HUES48 (cell line): ENCODE data around the gene C2CD4C.

ENCODE experiments used
- H3K27ac ChIP-seq: one replicate; pipeline ENCODE4 v1.7.0; 2013; ENCODE audit warnings: low read depth, low read length, inconsistent platforms
- H3K27me3 ChIP-seq: 2 replicates; pipeline ENCODE4 v1.6.1; 2013; ENCODE audit warnings: mild to moderate bottlenecking, low read length; ENCODE audit not compliant: control insufficient read depth, insufficient read depth
- H3K36me3 ChIP-seq: 2 replicates; pipeline ENCODE4 v1.6.1; 2013; ENCODE audit warnings: low read length; ENCODE audit not compliant: control insufficient read depth, insufficient read depth
- H3K4me1 ChIP-seq: 2 replicates; pipeline ENCODE4 v1.6.1; 2013; ENCODE audit warnings: mild to moderate bottlenecking, low read length; ENCODE audit not compliant: control insufficient read depth, insufficient read depth
- H3K4me3 ChIP-seq: 2 replicates; pipeline ENCODE4 v1.5.1; 2013; ENCODE audit warnings: mild to moderate bottlenecking, low read depth, low read length
- H3K9ac ChIP-seq: 2 replicates; pipeline ENCODE4 v1.6.1; 2013; ENCODE audit warnings: mild to moderate bottlenecking, low read depth, low read length, moderate library complexity
- H3K9me3 ChIP-seq: 2 replicates; pipeline ENCODE4 v1.6.1; 2013; ENCODE audit warnings: low read length; ENCODE audit not compliant: control insufficient read depth, insufficient read depth

The C2CD4C gene

DNA sequence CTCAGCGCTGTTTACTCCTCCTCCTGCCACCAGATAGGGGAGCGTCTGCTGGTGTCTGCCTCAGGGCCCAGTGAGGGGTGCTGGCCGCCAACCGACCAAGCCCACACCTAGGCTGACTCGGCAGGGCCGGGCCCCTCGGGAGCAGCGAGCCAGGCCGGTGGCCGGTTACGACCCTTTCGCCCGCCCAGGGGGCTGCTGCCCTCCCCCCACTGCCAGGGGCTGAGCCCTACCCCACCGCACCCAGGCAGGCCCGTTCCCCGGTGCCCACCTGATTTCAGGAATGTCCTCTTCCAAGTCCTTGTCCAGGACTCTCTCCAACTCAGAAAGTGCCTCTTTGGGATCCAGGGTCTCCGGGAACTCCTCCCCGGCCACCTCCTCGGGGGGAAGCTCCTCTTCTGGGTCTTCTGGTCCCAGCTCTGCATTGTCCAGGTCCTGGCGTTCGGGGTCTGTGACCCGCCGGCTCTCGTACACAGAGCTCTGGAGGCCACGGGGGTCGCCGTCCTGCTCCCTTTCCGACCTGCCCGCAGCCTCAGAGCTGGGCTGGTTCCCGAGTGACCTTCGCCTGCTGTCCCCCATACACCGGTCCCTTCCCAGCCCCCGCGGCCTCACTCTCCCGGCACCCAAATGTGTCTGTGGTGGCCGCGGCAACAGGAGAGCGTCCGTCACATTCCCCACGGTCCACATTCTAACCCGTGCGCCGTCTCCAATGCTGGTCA lies 33.4 kb downstream of the C2CD4C start:
- no peaks in the 10 kb centered on the region for H3K9me3 ChIP-seq
- no peaks in the 10 kb centered on the region for H3K36me3 ChIP-seq
- no peaks in the 10 kb centered on the region for H3K4me1 ChIP-seq
- no peak overlapping the region for H3K27ac ChIP-seq
- H3K27me3 ChIP-seq = no peaks in the 10 kb centered on the region
- H3K4me3 ChIP-seq = no peak overlapping the region
- H3K9ac ChIP-seq = no peak overlapping the region

DNA sequence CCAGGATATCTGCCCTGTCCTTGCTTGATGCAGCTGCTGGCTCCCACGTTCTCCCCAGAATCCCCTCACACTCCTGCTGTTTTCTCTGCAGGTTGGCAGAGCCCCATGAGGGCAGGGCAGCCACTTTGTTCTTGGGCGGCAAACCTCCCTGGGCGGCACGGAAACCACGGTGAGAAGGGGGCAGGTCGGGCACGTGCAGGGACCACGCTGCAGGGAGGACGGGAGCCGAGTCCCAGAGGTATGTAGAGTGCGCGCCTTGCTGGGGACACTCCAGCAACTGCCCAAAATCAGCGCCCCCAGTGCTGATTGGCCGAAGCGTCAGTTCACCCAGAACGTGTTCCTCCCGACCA lies 34.1 kb downstream of the C2CD4C start:
- Histone ChIP-seq H3K9me3 (no peaks in the 10 kb centered on the region), H3K9ac (no peak overlapping the region), H3K4me1 (no peaks in the 10 kb centered on the region), H3K4me3 (no peak overlapping the region), H3K36me3 (no peaks in the 10 kb centered on the region), H3K27ac (no peak overlapping the region), H3K27me3 (no peaks in the 10 kb centered on the region)

DNA sequence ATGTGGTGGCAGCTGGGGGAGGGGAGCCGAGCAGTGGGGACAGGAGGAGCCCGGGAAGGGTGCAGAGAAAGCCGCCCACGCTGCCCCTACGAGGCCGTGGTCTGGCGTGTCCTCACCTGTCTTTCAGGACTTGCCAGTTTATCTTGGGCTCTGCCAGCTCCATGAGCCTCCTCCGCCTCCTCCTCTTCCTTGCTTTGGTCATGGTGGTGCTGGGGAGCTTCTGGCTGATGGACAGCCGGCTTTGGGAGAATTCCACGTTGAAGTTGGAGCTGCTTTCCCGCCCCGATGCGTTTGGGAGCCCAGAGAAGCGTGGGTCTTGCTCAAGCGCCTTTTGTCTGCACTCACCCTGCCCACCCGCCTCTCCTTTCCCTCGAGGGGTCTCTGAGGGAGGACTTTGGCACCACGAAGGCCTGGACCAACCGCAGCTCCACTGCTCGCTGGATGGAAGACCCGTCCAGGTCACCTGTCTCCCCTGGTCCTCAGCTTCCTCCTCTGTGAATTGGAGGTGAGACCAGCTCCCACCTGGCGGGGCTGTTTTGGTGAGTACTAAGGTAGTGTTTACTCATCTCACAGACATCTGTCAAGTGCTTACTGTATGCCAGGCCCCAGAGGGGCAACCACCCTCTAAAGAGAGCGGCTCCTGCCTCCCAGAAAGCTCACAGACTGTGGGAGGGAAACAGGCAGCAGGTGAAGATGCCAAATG lies 34.6 kb downstream of the C2CD4C start:
- H3K27ac ChIP-seq = no peak overlapping the region
- no peaks in the 10 kb centered on the region for H3K4me1 ChIP-seq
- H3K9me3 ChIP-seq = no peaks in the 10 kb centered on the region
- H3K4me3 ChIP-seq = no peak overlapping the region
- H3K36me3 ChIP-seq = no peaks in the 10 kb centered on the region
- H3K27me3 ChIP-seq = no peaks in the 10 kb centered on the region
- no peak overlapping the region for H3K9ac ChIP-seq

DNA sequence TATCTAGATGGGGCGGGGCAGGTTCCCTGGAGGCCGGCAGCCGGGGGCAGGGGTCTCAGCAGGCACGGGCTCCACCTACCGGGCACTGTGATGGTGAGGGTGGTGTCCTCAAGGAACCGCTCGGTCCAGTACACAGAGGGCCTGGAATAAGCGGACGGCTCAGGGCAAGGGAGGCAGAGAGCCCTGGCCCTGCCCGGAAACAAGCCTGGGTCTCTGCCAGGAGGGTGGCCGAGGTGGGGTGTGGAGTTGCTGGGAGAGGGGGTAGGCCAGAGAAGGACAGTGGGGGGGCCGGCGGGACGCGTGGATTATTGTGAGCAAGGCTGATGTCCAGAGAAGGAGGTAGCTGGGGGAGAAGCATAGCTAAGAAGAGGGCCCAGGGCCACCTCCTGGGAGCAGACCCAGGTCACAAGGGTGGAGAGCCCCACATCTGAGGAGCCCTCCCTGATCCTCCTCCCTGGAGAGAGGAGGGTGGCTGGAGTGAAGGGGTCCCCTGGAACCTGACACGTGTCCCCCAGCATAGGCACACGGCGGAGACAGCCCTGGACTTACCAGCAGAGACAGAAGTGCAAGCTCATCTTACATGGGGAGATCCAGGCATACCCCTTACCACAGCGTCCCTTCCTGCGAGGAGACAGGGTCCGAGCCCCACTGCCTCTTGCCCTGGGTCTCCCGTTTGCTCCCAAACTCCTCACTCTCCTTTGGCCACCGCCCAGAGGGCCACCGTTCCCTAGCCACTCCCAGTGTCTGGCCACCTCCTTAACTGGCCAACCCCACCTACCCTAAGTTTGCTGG lies 35.4 kb downstream of the C2CD4C start:
- Histone ChIP-seq H3K9ac (no peak overlapping the region), H3K27ac (no peak overlapping the region), H3K9me3 (no peaks in the 10 kb centered on the region), H3K36me3 (no peaks in the 10 kb centered on the region), H3K27me3 (no peaks in the 10 kb centered on the region), H3K4me3 (no peak overlapping the region), H3K4me1 (no peaks in the 10 kb centered on the region)

DNA sequence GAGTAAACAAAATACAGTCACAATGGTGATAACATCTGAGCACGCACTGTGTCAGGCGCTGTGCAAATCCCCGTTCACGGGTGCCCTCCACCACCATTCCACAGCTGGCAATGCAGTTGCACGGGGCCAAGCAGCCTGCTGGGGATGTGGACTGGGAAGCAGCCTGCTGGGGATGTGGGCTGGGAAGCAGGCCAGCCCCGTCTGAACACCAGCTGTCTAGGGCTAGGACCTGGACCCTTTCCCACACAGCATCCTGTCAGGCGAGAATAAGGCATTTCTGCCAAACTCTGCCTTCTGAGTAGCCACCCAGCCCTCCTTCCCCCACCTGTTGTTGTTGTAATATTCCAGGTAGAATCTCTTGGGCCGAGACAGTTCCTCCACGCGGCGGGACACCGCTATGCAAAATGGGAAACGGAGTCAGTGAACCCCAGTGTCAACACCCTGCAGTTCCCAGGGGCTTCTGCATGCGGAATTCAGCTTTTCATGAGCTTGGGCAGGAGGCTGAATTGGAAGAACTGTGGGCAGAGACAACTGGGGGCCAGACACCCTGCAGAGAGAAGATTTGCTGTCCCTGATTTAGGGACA lies 36.5 kb downstream of the C2CD4C start:
- Histone ChIP-seq H3K9me3 (no peaks in the 10 kb centered on the region), H3K27me3 (no peaks in the 10 kb centered on the region), H3K36me3 (no peaks in the 10 kb centered on the region), H3K9ac (no peak overlapping the region), H3K4me3 (no peak overlapping the region), H3K4me1 (no peaks in the 10 kb centered on the region), H3K27ac (no peak overlapping the region)

DNA sequence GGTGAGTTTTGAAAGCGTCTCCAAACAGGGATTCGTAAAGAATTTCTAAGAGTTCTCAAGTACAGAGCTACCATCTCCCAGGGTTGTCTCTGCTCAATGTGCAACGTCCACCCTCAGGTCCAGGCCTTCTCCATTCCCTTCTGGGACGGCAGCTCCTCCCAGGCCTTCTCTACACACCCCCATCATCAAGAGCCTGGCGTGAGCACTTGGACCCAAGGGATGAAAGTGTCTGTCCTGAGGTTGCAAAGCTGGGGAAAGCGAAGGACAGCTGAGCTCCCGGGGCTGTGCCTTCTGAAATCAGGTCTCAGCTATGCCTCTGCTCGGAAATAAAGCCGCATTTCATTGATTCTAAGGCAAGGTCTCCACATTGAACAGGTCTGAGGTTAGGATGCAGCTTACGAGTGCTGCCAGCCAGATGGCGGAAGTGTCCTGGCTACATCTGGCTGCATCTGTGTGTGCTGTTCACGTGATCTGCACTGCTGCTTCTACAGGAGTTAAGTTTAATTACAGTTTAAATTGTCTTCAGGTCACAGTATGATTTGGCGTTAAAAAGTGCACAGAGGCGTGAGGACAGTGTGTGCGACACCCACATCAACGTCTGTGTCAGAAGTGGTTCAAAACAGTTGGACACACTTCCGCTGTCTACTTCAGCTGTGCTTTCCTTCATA lies 37.3 kb downstream of the C2CD4C start:
- H3K27ac ChIP-seq = no peak overlapping the region
- no peaks in the 10 kb centered on the region for H3K9me3 ChIP-seq
- no peak overlapping the region for H3K9ac ChIP-seq
- no peaks in the 10 kb centered on the region for H3K27me3 ChIP-seq
- no peaks in the 10 kb centered on the region for H3K36me3 ChIP-seq
- no peaks in the 10 kb centered on the region for H3K4me1 ChIP-seq
- no peak overlapping the region for H3K4me3 ChIP-seq

DNA sequence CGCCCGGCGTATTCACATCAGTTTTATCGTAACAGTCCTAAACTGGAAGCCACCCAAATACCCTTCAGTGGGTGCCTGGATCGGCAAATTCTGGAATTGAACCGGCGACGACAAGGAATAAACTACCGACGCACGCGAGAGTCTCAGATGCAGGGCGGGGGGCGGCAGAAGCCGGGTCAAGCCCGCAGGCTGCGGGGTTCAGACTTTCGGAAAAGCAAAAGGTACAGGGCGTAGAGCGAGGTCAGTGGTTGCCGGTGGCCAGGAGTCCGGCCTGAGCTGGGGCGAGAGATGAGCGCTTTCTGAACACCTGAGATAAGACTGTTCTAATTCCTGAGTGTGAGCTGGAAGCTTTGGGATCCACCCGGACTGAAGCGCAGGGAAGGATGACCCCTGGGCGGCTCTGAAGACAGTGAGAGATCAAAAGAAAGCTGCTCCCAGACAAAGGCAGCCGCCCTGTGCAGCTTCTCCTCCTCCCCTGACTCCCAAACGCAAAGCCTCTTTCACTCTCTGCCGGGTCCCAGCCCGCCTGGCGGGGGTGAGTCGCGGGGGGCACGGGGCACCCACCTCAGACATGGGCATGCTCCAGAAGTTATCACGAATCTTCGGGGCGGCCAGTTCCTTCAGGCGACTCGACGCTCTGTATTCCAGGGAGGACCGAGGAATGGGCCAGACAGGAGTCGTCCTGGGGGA lies 38.2 kb downstream of the C2CD4C start:
- no peak overlapping the region for H3K4me3 ChIP-seq

DNA sequence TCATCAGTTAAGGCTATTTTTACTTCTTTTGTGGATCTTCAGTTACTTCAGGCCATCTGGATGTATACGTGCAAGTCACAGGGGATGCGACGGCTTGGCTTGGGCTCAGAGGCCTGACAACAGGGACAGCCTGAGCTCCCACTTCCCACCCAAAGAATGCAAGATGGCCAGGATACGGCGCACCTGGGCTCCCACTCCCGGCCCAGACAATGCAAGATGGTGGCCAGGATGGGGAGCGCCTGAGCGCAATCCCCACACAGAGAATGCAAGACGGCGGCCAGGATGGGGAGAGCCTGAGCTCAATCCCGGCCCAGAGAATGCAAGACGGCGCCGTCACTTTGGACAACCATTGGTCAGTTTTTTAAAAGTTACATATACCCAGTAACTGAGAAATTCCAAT lies 39.1 kb downstream of the C2CD4C start:
- Histone ChIP-seq H3K36me3 (no peaks in the 10 kb centered on the region), H3K27ac (no peak overlapping the region), H3K9ac (no peak overlapping the region), H3K4me1 (no peaks in the 10 kb centered on the region), H3K27me3 (no peaks in the 10 kb centered on the region), H3K4me3 (no peak overlapping the region), H3K9me3 (no peaks in the 10 kb centered on the region)

More for the DNA sequence above, 38.2 kb downstream of the C2CD4C start:
- Histone ChIP-seq H3K27me3 (no peaks in the 10 kb centered on the region), H3K36me3 (no peaks in the 10 kb centered on the region), H3K4me1 (no peaks in the 10 kb centered on the region), H3K9me3 (no peaks in the 10 kb centered on the region), H3K27ac (no peak overlapping the region), H3K9ac (no peak overlapping the region)

DNA sequence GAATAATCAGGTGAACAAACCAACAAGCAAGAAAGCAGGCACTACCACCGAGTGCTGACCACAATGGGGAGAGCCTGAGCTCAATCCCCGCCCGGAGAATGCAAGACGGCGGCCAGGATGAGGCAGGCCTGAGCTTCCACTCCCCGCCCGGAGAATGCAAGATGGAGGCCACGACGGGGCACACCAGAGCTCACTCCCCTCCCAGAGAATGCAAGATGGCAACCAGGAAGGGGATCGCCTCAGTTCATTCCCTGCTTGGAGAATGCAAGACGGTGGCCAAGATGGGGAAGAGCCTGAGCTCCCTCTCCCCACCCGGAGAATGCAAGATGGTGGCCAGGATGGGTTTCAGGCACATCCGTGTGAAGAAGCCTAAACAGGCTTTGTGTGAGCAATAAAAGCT lies 39.7 kb downstream of the C2CD4C start:
- no peaks in the 10 kb centered on the region for H3K27me3 ChIP-seq
- H3K27ac ChIP-seq = no peak overlapping the region
- no peak overlapping the region for H3K9ac ChIP-seq
- no peaks in the 10 kb centered on the region for H3K4me1 ChIP-seq
- H3K36me3 ChIP-seq = no peaks in the 10 kb centered on the region
- no peaks in the 10 kb centered on the region for H3K9me3 ChIP-seq
- H3K4me3 ChIP-seq = no peak overlapping the region

DNA sequence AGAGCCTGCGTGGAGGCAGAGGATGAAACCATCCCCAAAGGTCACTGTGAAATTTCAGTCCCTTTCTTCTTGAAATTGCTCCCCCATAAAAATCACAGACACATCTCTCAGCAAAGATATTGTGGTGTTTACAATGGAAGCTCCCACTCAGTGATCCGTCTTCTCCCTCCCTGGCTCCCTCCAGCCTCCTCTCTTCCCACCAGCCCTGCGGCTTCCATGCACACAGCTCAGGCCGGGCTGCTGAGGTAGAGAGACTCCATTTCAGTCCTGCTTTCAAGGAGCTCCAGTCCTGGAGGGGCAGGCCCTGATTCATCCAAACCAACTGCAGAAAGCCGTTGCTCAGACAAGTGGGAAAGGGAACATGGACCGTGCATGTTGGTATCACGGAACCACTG lies 40.3 kb downstream of the C2CD4C start:
- Histone ChIP-seq H3K9me3 (no peaks in the 10 kb centered on the region), H3K27ac (no peak overlapping the region), H3K36me3 (no peaks in the 10 kb centered on the region), H3K4me3 (no peak overlapping the region), H3K27me3 (no peaks in the 10 kb centered on the region), H3K9ac (no peak overlapping the region), H3K4me1 (no peaks in the 10 kb centered on the region)
